Measurements from ENCODE around the gene RPS21. TPM values are rescaled to one million over a fixed set of nuclear protein-coding genes. Genes with fewer than 3 reads are reported as not detected.

Gene RPS21
- total RNA-seq, result 794 and 1,044 TPM in 2 replicates

DNA sequence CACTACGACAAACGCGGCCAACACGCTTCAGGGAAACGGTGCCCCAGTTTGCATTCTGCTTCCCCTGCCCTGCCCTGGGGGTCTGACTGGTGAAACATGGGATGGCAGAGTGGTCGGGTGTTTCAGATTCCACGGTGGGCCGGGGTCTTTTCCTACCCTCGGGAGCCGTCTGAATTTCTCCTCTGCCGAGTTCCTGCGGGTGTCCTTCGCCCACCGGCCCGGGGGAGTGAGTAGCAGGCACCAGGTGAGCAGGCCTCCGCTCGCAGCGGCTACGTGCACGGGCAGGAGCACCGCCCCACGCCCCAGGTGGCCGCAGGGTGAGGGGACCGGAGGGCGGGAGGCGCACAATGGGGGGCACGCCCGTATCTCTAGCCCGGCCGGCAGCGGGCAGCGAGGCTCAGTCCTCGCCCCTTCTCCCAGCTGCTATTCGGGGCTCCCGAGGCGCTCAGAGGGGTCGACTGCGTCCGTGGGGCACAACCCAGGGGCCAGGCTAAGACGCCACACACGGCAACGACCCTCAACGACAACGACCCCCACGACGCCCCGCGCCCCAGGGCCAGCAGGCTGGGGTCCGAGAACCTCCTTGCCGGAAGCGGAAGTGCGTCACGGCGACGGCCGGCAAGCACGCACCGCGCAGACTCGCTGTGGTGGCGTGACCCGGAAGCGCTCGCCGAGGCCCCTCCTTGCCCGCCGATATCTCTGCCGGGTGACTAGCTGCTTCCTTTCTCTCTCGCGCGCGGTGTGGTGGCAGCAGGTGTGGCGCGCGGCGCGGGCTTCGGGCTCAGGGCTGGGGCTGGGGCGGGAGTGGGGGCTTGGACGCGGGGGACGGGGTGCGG, at the start of gene RPS21:
Gene RPS21, plus strand, starts transcription at position 721 of the 836 bp plus-strand sequence. CDS start 236 bp downstream, outside the sequence.

DNA sequence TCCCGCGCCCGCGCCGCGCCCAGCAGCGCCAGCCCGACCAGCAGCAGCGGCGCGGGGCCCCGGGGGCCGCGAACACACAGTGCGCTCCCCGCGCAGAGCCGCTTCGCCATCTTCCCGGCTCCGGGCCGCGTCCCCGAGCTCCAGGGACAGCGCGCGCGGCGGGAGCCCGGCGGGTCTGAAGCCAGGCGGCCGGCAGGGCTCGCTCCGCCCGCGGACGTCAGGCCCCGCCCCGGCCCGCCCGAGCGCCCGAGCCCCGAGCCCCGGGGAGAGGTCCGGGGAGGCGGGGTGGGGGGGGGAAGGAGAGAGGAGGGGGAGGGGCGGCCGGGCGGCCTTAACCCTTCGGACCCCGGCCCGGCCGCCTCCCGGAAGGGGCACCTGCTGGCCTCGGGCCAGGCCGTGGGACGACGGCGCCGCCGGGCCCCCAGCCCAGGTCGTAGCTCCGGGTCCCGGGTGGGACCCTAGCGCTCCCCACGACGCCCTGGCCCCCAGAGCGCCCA, 19.7 kb upstream of the RPS21 start, which contains the start of gene LAMA5:
Gene LAMA5, minus strand, starts transcription at position 177 of the 497 bp plus-strand sequence. Its CDS starts 67 bp downstream, at position 110.

DNA sequence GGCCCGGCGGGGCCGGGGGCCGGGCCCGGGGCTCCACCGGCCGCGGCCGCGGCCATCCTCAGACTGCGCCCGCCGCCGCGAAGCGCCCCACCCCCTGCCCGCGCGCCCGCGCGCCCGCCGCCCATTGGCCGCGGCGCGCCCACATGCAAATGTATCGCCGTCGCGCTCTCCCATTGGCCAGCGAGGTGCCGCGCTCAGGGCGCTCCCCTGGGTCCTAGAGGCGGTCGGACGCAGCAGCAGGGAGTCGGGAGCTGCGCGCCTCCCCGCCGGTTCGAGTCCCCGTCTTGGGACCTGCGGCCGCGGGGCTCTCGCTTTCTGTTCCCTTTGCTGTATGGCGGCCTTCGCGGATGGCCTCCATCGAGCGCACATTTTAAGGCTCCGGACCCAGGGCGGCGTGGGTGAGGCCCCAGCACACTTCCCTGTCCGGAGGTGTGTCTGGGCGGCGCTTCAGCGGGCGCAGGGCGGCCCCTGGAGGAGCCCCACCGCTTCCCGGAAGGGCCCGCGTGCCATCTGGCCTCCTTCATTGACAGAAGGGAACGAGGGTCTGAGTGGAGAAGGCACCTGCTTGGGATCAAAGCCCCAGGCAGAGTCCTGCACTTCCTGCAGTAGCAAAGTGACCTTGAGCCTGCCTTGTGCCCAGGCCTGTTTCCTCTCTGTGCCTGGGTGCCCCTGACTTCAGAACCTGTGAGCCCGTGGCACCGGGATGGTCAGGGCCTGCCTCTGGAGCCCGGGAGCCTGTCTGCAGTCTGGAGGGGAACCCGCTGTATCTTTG, 20.5 kb downstream of the RPS21 start, which contains the start of gene CABLES2:
Gene CABLES2, minus strand, starts transcription at position 65 of the 772 bp plus-strand sequence. Its CDS starts 9 bp downstream, at position 56.

DNA sequence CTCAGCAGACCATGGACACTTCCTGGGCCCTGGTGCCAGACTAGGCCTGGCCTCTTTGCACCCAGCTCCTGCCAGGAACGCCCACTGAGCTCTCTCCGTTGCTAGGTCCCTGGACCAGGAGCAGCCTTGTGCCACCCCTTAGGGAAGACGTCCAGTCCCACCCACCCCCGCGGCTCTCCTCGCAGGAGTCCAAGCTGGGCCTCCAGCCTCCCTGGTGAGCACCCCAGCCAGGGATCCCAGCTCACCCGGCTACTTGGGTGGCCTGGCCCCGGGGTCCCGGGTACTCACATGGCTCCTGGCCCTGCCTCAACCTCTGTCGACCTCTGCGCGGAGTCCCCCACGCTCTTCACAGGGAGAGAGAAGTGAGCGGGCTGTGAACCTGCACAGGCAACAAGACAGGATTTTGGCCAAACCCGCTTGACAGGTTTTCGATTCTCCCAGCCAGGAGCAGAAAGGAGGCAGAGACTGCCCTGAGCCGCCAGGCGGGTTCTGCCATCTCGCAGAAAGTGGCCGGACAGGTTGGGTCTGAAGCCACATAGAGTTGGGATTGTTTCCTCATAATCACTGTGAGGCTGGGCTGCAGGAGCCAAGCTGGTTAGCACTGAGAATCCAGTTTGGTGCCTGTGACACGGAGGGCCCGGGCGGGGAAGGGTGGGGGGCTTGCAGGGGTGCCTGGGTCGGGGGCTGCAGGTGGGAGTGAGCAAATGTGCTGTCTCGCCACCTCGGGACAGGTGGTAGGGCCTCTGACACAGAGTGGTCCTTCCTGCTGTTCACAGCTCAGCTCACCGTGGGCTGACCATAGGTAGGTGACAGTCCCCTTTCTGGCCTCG, 40.5 kb downstream of the RPS21 start, which contains the start of gene RBBP8NL:
Gene RBBP8NL, minus strand, starts transcription at position 368 of the 830 bp plus-strand sequence. CDS start 7,892 bp downstream, outside the sequence.

Other genes with a start within 250 kb of the RPS21 start
- 368 and 398 TPM in 2 replicates for gene PSMA7, start 243.7 kb upstream of the RPS21 start, total RNA-seq
- 12.9 and 13.4 TPM in 2 replicates for gene SS18L1, start 243.3 kb upstream of the RPS21 start, total RNA-seq
- gene MTG2, start 204.1 kb upstream of the RPS21 start, total RNA-seq, result 16.4 and 19.0 TPM in 2 replicates
- not detected in 2 replicates for gene HRH3, start 166.8 kb upstream of the RPS21 start, total RNA-seq
- gene OSBPL2, start 148.6 kb upstream of the RPS21 start, total RNA-seq, result 18.1 and 20.5 TPM in 2 replicates
- gene ADRM1, start 84.1 kb upstream of the RPS21 start, total RNA-seq, result 149 and 155 TPM in 2 replicates
- 103 and 108 TPM in 2 replicates for gene LAMA5, start 19.8 kb upstream of the RPS21 start, total RNA-seq
- gene CABLES2, start 20.2 kb downstream of the RPS21 start, total RNA-seq, result 2.9 and 3.5 TPM in 2 replicates
- not detected in 2 replicates for gene RBBP8NL, start 40.4 kb downstream of the RPS21 start, total RNA-seq
- gene GATA5, start 88.9 kb downstream of the RPS21 start, total RNA-seq, result 0.07 and 0.40 TPM in 2 replicates